Fibroblast of pulmonary artery (primary cell): ENCODE measurements around the gene LCP1.

ENCODE experiments used
- DNase-seq: peaks from one replicate; pipeline ENCODE4 v3.0.0-alpha.2; 2010; ENCODE audit warnings: low read depth
- H3K4me3 ChIP-seq: replicated peaks from 2 replicates; pipeline ENCODE4 v1.5.1; 2011; ENCODE audit warnings: low read depth, mild to moderate bottlenecking, control low read depth, low read length, moderate library complexity
- CTCF ChIP-seq: IDR thresholded peaks from 2 replicates; pipeline ENCODE4 v1.5.1; 2011; ENCODE audit warnings: mild to moderate bottlenecking, control low read depth, low read length, inconsistent platforms; ENCODE audit errors: missing control alignments

The LCP1 gene

GRCh38 chr13:46160471-46161066, 21.4 kb downstream of the LCP1 start:
- no peak overlapping the region for H3K4me3 ChIP-seq
- TF ChIP-seq CTCF = peak; percentile 76
- peak; percentile 80 for DNase-seq

GRCh38 chr13:46160065-46160464, 21.9 kb downstream of the LCP1 start:
- no peak overlapping the region for H3K4me3 ChIP-seq
- TF ChIP-seq CTCF = no peak

GRCh38 chr13:46158983-46159382, 23.0 kb downstream of the LCP1 start:
- no peak for DNase-seq
- no peak for TF ChIP-seq CTCF
- H3K4me3 ChIP-seq = no peak overlapping the region

More at GRCh38 chr13:46160065-46160464, 21.9 kb downstream of the LCP1 start:
- no peak for DNase-seq

- no peak overlapping the region for H3K4me3 ChIP-seq
- DNase-seq = no peak
- no peak for TF ChIP-seq CTCF
These were observed 23.8 kb downstream of the LCP1 start for GRCh38 chr13:46158222-46158621.

- DNase-seq = no peak
- no peak for TF ChIP-seq CTCF
- no peak overlapping the region for H3K4me3 ChIP-seq
These were observed 27.7 kb downstream of the LCP1 start for GRCh38 chr13:46154136-46154801.

- DNase-seq = no peak
- no peak overlapping the region for H3K4me3 ChIP-seq
- TF ChIP-seq CTCF = no peak
These were observed 29.2 kb downstream of the LCP1 start for GRCh38 chr13:46152627-46153328.
